Ishikawa (cell line): ENCODE data around the gene LHX1.

Experiments used
- CEBPB ChIP-seq: IDR thresholded peaks from 2 replicates; pipeline ENCODE4 v1.6.1; 2012
- CREB1 ChIP-seq: IDR thresholded peaks from 2 replicates; pipeline ENCODE4 v1.6.1; 2012; ENCODE audit warnings: low read depth
- EGR1 ChIP-seq: IDR thresholded peaks from 2 replicates; pipeline ENCODE4 v1.6.1; 2012
- EP300 ChIP-seq: IDR thresholded peaks from 2 replicates; pipeline ENCODE4 v1.6.1; 2012; ENCODE audit warnings: borderline replicate concordance
- FOXM1 ChIP-seq: IDR thresholded peaks from 2 replicates; pipeline ENCODE4 v1.6.1; 2012; ENCODE audit warnings: low read depth, borderline replicate concordance
- MAX ChIP-seq: IDR thresholded peaks from 2 replicates; pipeline ENCODE4 v1.6.1; 2012
- NFIC ChIP-seq: IDR thresholded peaks from 2 replicates; pipeline ENCODE4 v1.6.1; 2012
- RAD21 ChIP-seq: IDR thresholded peaks from 2 replicates; pipeline ENCODE4 v1.6.1; 2012; ENCODE audit warnings: low read depth
- REST ChIP-seq: IDR thresholded peaks from 2 replicates; pipeline ENCODE4 v1.6.1; 2012; ENCODE audit warnings: low read depth, mild to moderate bottlenecking
- TAF1 ChIP-seq: IDR thresholded peaks from 2 replicates; pipeline ENCODE4 v1.6.1; 2012; ENCODE audit warnings: low read depth, mild to moderate bottlenecking
- TCF12 ChIP-seq: IDR thresholded peaks from 2 replicates; pipeline ENCODE4 v1.6.1; 2012; ENCODE audit warnings: low read depth
- TEAD4 ChIP-seq: IDR thresholded peaks from 2 replicates; pipeline ENCODE4 v1.6.1; 2012
- USF1 ChIP-seq: IDR thresholded peaks from 2 replicates; pipeline ENCODE4 v1.6.1; 2012
- YY1 ChIP-seq: IDR thresholded peaks from 2 replicates; pipeline ENCODE4 v1.6.1; 2012; ENCODE audit warnings: low read depth

- no peak for TF ChIP-seq RAD21
- TF ChIP-seq MAX: no peak
- TF ChIP-seq YY1: no peak
- TF ChIP-seq CEBPB: no peak
- TF ChIP-seq REST: no peak
- no peak for TF ChIP-seq NFIC
- no peak for TF ChIP-seq TCF12
- no peak for TF ChIP-seq CREB1
- TF ChIP-seq EP300: no peak
- TF ChIP-seq EGR1: no peak
- TF ChIP-seq USF1: no peak
- TF ChIP-seq FOXM1: no peak
- no peak for TF ChIP-seq TEAD4
- no peak for TF ChIP-seq TAF1
Observed at GRCh38 chr17:36926226-36926625, 11.0 kb upstream of the LHX1 start.
